Muscle of arm (tissue), 14 donors: ENCODE measurements around the gene SENP7. TPM values are rescaled to one million over a fixed set of nuclear protein-coding genes. Genes with fewer than 3 reads are reported as not detected.
"Not testable (repeated sequence)": the region's sequence is repeated elsewhere in the genome, so short reads cannot be mapped to it uniquely, and the experiment has no call there.

Experiments used
- DNase-seq: peaks from one replicate; pipeline ENCODE4 v3.0.0-alpha.2; 2013
- long read RNA-seq, 11 donors: transcript quantifications; one replicate each; lab custom pipeline, GENCODE V29; 2026
- polyA plus RNA-seq, 12 donors: library from polyadenylated mRNA; unstranded; fragments of 120-200 nt; gene quantifications; one replicate each; pipeline ENCODE4 v1.2.1, GENCODE V29; 2013; ENCODE audit not compliant: insufficient read length in 12 of 12

Gene SENP7
- 10 to 100 TPM in 11 of 12 donors, not detected in 1; 30.4 to 69.2 (median 46.7) TPM for polyA plus RNA-seq
- long read RNA-seq, donor 1, partial matches to known transcripts = 0 of 1 reads
- long read RNA-seq, donor 1, other reads (novel, unspliced or antisense) = 0 of 1 reads
- long read RNA-seq, donor 2, full-length matches to known transcripts = 1 of 6 reads
- long read RNA-seq, donor 2, partial matches to known transcripts = 5 of 6 reads
- long read RNA-seq, donor 2, other reads (novel, unspliced or antisense) = 0 of 6 reads
- long read RNA-seq, donor 3, full-length matches to known transcripts = 3 of 3 reads
- long read RNA-seq, donor 3, partial matches to known transcripts = 0 of 3 reads
- long read RNA-seq, donor 3, other reads (novel, unspliced or antisense) = 0 of 3 reads
- long read RNA-seq, donor 4, partial matches to known transcripts = 0 of 2 reads
- long read RNA-seq, donor 4, other reads (novel, unspliced or antisense) = 0 of 2 reads
- long read RNA-seq, donor 5, partial matches to known transcripts = 6 of 6 reads
- long read RNA-seq, donor 5, other reads (novel, unspliced or antisense) = 0 of 6 reads
- long read RNA-seq, donor 6, partial matches to known transcripts = 0 of 2 reads
- long read RNA-seq, donor 6, other reads (novel, unspliced or antisense) = 0 of 2 reads
- long read RNA-seq, donor 7, partial matches to known transcripts = 0 of 1 reads
- long read RNA-seq, donor 7, other reads (novel, unspliced or antisense) = 0 of 1 reads
- long read RNA-seq, donor 8, full-length matches to known transcripts = 5 of 5 reads
- long read RNA-seq, donor 8, partial matches to known transcripts = 0 of 5 reads
- long read RNA-seq, donor 8, other reads (novel, unspliced or antisense) = 0 of 5 reads
- long read RNA-seq, donor 9, full-length matches to known transcripts = 2 of 2 reads
- long read RNA-seq, donor 9, partial matches to known transcripts = 0 of 2 reads
- long read RNA-seq, donor 9, other reads (novel, unspliced or antisense) = 0 of 2 reads
- long read RNA-seq, donor 10, full-length matches to known transcripts = 1 of 1 reads
- long read RNA-seq, donor 10, partial matches to known transcripts = 0 of 1 reads
- long read RNA-seq, donor 10, other reads (novel, unspliced or antisense) = 0 of 1 reads
- long read RNA-seq, donor 11, partial matches to known transcripts = 0 of 3 reads
- long read RNA-seq, donor 11, other reads (novel, unspliced or antisense) = 0 of 3 reads

- DNase-seq = peak; percentile 93
These were observed at the start of gene SENP7 for GRCh38 chr3:101512646-101513418. SENP7 (minus strand) TSS chr3:101513212; CDS start chr3:101513130, 82 bp downstream.

- DNase-seq = peak; percentile 97
These were observed 48.8 kb upstream of the SENP7 start, which contains the start of gene TRMT10C for GRCh38 chr3:101561630-101562328. TRMT10C (plus strand) TSS chr3:101561868; CDS start chr3:101564782, 2,914 bp downstream.

GRCh38 chr3:101556064-101556463 lies 43.1 kb upstream of the SENP7 start:
- no peak for DNase-seq

- not testable (repeated sequence) for DNase-seq
These were observed 40.4 kb upstream of the SENP7 start for GRCh38 chr3:101553381-101553780.

- DNase-seq = not testable (repeated sequence)
These were observed 38.5 kb upstream of the SENP7 start for GRCh38 chr3:101551359-101552081.

GRCh38 chr3:101549473-101549872 lies 36.5 kb upstream of the SENP7 start:
- no peak for DNase-seq

GRCh38 chr3:101548527-101549105 lies 35.6 kb upstream of the SENP7 start:
- DNase-seq = no peak

GRCh38 chr3:101544161-101544850 lies 31.3 kb upstream of the SENP7 start:
- no peak for DNase-seq

GRCh38 chr3:101542957-101543356 lies 29.9 kb upstream of the SENP7 start:
- no peak for DNase-seq

- not testable (repeated sequence) for DNase-seq
These were observed 23.9 kb upstream of the SENP7 start for GRCh38 chr3:101536955-101537354.

- DNase-seq = no peak
These were observed 23.3 kb upstream of the SENP7 start for GRCh38 chr3:101536266-101536665.

GRCh38 chr3:101535221-101535620 lies 22.2 kb upstream of the SENP7 start:
- DNase-seq = no peak

GRCh38 chr3:101533603-101533968 lies 20.6 kb upstream of the SENP7 start:
- DNase-seq = no peak

GRCh38 chr3:101532783-101533602 lies 20.0 kb upstream of the SENP7 start:
- DNase-seq = no peak

GRCh38 chr3:101531473-101532086 lies 18.6 kb upstream of the SENP7 start:
- no peak for DNase-seq

GRCh38 chr3:101530686-101531047 lies 17.7 kb upstream of the SENP7 start:
- DNase-seq = no peak
